ENCODE data around the gene GOLGA2.

The GOLGA2 gene

GRCh38 chr9:128245421-128246151, 30.2 kb downstream of the GOLGA2 start:
- no peak for TF ChIP-seq GATA2 (IDR thresholded peaks at IDR 0.05; ENCODE audit: low read depth, low read length)
- no peak for TF ChIP-seq GATA3 (IDR thresholded peaks at IDR 0.05; ENCODE audit: low read depth, low read length)

DNA sequence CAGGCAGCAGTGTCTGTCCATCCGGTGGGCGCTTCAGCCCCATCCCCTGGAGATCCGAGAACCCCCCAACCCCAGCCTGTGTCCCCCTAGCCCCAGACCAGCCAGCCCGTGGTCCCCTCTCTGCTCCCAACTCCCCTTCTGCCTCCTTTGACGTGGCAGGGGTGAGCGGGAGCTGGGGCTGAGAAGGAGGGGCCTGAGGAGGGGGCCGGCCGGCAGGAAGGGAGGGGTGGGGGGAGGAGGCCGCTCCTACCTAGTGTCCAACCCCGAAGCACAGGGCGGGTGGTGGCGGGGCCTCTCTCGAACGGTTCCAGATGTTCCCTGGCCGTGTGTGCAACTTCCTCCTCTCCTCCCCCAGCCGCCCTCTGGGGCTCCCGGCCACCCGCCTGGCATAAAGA, 31.0 kb downstream of the GOLGA2 start:
- TF ChIP-seq GATA3 (IDR thresholded peaks at IDR 0.05; ENCODE audit: low read depth, low read length) = no peak
- TF ChIP-seq GATA2 (IDR thresholded peaks at IDR 0.05; ENCODE audit: low read depth, low read length) = no peak

DNA sequence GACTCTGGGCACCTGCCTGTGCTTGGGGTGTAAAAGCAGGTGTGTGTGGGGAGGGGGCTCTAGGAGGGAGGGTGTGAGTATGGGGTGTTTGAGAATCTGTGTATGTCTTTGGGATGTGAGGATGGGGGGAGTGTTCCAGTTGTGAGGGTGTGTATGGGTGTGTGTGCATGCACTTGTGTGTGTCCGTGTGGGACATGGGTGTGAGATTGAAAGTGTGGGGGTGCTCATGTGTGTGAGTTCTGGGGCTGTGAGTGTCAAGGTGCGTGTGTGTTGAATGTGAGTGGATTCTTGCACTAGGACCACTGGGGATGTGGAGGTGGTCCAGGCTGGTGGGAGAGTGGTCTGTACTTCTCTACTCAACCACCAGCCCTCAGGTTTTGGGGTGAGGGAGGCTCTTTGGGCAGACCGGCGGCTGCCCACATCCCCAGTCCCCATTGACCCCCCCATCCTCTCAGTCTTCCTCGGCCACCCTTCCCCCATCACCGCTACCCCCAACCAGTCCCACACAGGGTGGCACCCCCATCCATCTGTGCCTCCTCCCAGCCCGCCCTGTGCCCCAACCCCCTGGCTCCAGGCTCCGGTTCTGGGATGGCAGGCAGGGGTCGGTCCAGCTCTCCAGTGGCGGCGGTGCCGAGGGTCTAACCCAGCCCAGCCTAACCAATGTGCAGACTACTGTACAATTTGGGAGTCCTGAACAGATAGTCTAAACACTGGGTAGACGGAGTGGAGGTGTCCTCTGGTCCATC, 31.5 kb downstream of the GOLGA2 start:
- no peak for TF ChIP-seq GATA2 (IDR thresholded peaks at IDR 0.05; ENCODE audit: low read depth, low read length)
- no peak for TF ChIP-seq GATA3 (IDR thresholded peaks at IDR 0.05; ENCODE audit: low read depth, low read length)

- TF ChIP-seq GATA2 (IDR thresholded peaks at IDR 0.05; ENCODE audit: low read depth, low read length) (no peak), GATA3 (IDR thresholded peaks at IDR 0.05; ENCODE audit: low read depth, low read length) (no peak)
Observed at GRCh38 chr9:128243215-128244018, 32.4 kb downstream of the GOLGA2 start.

DNA sequence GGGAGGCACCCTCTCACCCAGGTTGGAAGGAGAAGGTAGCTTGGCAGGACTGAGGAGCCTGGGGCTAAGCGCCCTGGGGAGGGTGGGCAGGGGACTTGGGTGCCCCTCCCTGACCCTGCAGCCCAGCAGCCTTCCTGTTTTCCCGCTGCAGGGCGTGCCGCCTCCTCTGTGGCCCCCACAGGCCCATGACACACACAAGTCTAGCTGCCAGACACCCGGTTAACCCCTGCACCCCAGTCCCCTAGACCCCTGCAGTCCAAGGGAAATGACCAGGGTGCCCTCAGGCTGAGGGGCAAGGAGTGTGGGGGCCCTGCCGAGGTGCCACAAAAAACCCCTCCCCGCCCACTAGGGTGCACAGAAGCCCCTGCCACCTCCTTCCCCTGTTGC, 33.0 kb downstream of the GOLGA2 start:
- TF ChIP-seq GATA3 (IDR thresholded peaks at IDR 0.05; ENCODE audit: low read depth, low read length) (no peak), GATA2 (IDR thresholded peaks at IDR 0.05; ENCODE audit: low read depth, low read length) (no peak)

DNA sequence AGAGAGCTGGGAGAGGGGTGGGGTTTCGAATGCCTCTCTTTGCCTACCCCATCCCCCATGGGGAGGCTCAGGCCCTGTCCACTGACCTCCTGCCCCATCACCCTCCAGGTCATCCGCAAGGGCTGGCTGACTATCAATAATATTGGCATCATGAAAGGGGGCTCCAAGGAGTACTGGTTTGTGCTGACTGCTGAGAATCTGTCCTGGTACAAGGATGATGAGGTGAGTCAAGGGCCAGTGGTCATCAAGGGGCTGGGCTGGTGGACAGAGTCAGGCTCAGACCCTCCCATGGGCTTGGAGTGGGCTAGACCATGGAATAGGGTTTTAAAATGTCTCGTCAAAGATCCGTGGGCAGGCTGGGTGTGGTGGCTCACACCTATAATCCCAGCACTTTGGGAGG, 33.7 kb downstream of the GOLGA2 start:
- TF ChIP-seq GATA3 (IDR thresholded peaks at IDR 0.05; ENCODE audit: low read depth, low read length) = no peak
- no peak for TF ChIP-seq GATA2 (IDR thresholded peaks at IDR 0.05; ENCODE audit: low read depth, low read length)

GRCh38 chr9:128233817-128234406, 41.9 kb downstream of the GOLGA2 start:
- no peak for TF ChIP-seq GATA2 (IDR thresholded peaks at IDR 0.05; ENCODE audit: low read depth, low read length)
- no peak for TF ChIP-seq GATA3 (IDR thresholded peaks at IDR 0.05; ENCODE audit: low read depth, low read length)

- TF ChIP-seq GATA2 (IDR thresholded peaks at IDR 0.05; ENCODE audit: low read depth, low read length) = no peak
- TF ChIP-seq GATA3 (IDR thresholded peaks at IDR 0.05; ENCODE audit: low read depth, low read length) = no peak
Observed at GRCh38 chr9:128232528-128233428, 43.0 kb downstream of the GOLGA2 start.

- TF ChIP-seq GATA2 (IDR thresholded peaks at IDR 0.05; ENCODE audit: low read depth, low read length) = no peak
- no peak for TF ChIP-seq GATA3 (IDR thresholded peaks at IDR 0.05; ENCODE audit: low read depth, low read length)
Observed at GRCh38 chr9:128231638-128232527, 43.9 kb downstream of the GOLGA2 start.

DNA sequence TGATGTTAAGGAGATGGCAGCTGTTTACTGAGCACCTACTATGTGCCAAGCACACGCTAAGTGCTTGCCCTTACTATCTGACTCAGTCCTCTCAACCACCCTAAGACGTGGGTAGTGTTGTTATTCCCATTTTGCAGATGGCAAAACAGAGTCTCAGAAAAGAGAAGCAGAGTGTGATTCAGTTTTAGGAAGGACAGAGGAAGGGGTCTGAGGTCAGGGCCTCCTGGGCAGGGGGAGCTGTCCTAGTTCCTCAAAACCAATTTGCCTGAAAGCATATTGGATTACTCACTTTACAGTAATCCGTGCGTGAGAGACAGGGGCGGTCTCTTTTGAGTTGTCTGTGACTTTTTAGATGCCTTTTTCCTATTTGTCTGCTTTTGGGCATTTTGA, 49.4 kb downstream of the GOLGA2 start:
- no peak for TF ChIP-seq GATA3 (IDR thresholded peaks at IDR 0.05; ENCODE audit: low read depth, low read length)
- no peak for TF ChIP-seq GATA2 (IDR thresholded peaks at IDR 0.05; ENCODE audit: low read depth, low read length)

- no peak for TF ChIP-seq GATA2 (IDR thresholded peaks at IDR 0.05; ENCODE audit: low read depth, low read length)
Observed at GRCh38 chr9:128225770-128226411, 49.9 kb downstream of the GOLGA2 start.

GRCh38 chr9:128224877-128225276, 50.9 kb downstream of the GOLGA2 start:
- TF ChIP-seq GATA2 (IDR thresholded peaks at IDR 0.05; ENCODE audit: low read depth, low read length) (no peak), GATA3 (IDR thresholded peaks at IDR 0.05; ENCODE audit: low read depth, low read length) (no peak)
